Glomerular endothelial cell (primary cell): ENCODE data around the gene ACVR1B. TPM values are rescaled to one million over a fixed set of nuclear protein-coding genes. Genes with fewer than 3 reads are reported as not detected.

Experiments
- DNase-seq: peaks from one replicate; pipeline ENCODE4 v3.0.0-alpha.2; 2011; ENCODE audit warnings: low read depth, low spot score; ENCODE audit errors: extremely low read depth
- total RNA-seq: library from RNA; depleted of rRNA; stranded (reverse); fragments of >200 nt; gene quantifications from 2 replicates; pipeline ENCODE4 v1.2.3, GENCODE V29; 2015

The ACVR1B gene
- total RNA-seq, 1 donor from 2014 or later = 9.0 TPM

GRCh38 chr12:52019113-52019770, 67.7 kb downstream of the ACVR1B start:
- no peak for DNase-seq

GRCh38 chr12:52020539-52021336, 69.2 kb downstream of the ACVR1B start:
- DNase-seq = no peak

GRCh38 chr12:52022841-52023181, 71.3 kb downstream of the ACVR1B start:
- no peak for DNase-seq

- DNase-seq = no peak
Observed at GRCh38 chr12:52023182-52023975, 71.9 kb downstream of the ACVR1B start.

GRCh38 chr12:52023976-52024688, 72.6 kb downstream of the ACVR1B start:
- DNase-seq = no peak

GRCh38 chr12:52024845-52025230, 73.3 kb downstream of the ACVR1B start:
- DNase-seq = no peak

GRCh38 chr12:52026263-52026662, 74.8 kb downstream of the ACVR1B start:
- DNase-seq = no peak

GRCh38 chr12:52027085-52027843, 75.8 kb downstream of the ACVR1B start:
- no peak for DNase-seq

GRCh38 chr12:52029685-52030084, 78.2 kb downstream of the ACVR1B start:
- no peak for DNase-seq

GRCh38 chr12:52032446-52032803, 80.9 kb downstream of the ACVR1B start:
- no peak for DNase-seq

- no peak for DNase-seq
Observed at GRCh38 chr12:52032804-52033445, 81.4 kb downstream of the ACVR1B start.

GRCh38 chr12:52033446-52034140, 82.1 kb downstream of the ACVR1B start:
- no peak for DNase-seq

- DNase-seq = no peak
Observed at GRCh38 chr12:52035190-52035589, 83.7 kb downstream of the ACVR1B start.

- no peak for DNase-seq
Observed at GRCh38 chr12:52035926-52036325, 84.4 kb downstream of the ACVR1B start.

GRCh38 chr12:52036587-52037171, 85.2 kb downstream of the ACVR1B start:
- DNase-seq = no peak

- DNase-seq = no peak
Observed at GRCh38 chr12:52037248-52037861, 85.9 kb downstream of the ACVR1B start.

- no peak for DNase-seq
Observed at GRCh38 chr12:52038447-52038846, 86.9 kb downstream of the ACVR1B start.

GRCh38 chr12:52041035-52041434, 89.5 kb downstream of the ACVR1B start:
- no peak for DNase-seq
